ENCODE measurements around the gene SLC66A2.
A peak's percentile ranks its signal among the peaks of the same experiment; 100 is the strongest.

The SLC66A2 gene

GRCh38 chr18:79948719-79949411, 2.6 kb downstream of the SLC66A2 start:
- peaks cover 14 to 26% of the 10 kb centered on the region in 2 experiments for H3K4me1 ChIP-seq (ENCODE audit: control insufficient read depth in 1 of 2, insufficient read depth in 1 of 2, low read depth in 1 of 2, low read length in 1 of 2)
- peak overlapping the region in 1 of 2 experiments; percentile 99 for H3K4me3 ChIP-seq (ENCODE audit: low read depth in 1 of 2, low read length in 1 of 2)
- no peak for TF ChIP-seq CTCF (IDR thresholded peaks at IDR 0.05)
- H3K27ac ChIP-seq, result peak overlapping the region; percentile 87
- peaks cover 16% of the 10 kb centered on the region for H3K36me3 ChIP-seq
- no peaks in the 10 kb centered on the region for H3K9me3 ChIP-seq
- H3K27me3 ChIP-seq, result peaks cover 15% of the 10 kb centered on the region

DNA sequence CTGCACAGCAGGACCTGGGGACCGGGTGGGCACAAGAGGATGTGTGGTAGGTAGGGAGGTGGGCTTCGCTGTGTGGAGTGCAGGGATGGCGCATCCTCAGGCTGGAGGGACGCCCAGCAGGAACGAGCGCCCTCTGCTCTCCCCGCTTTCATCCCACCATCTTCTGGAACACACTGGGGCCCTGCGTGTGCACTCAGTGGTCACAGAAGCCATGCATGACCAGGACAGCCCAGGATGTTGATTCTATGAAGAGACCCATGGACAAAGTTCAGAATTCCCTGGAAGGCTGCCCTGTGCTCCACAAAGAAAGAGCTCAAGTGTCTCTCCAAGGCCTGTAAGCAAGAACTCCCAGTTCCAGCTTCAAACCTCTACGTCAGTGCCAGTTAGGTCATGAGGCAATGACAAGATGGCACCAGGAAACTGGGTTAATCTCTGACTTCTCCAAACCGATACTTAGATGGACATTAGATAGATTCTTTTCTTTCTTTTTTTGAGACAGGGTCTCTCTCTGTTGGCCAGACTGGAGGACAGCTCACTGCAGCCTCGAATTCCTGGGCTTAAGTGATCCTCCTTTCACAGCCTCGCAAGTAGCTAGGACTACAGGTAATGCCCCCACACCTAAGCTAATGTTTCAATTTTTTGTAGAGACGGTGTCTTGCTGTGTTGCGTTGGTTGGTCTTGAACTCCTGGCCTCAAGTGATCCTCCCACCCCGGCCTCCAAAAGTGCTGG, 3.4 kb downstream of the SLC66A2 start:
- peaks cover 14% of the 10 kb centered on the region for H3K27me3 ChIP-seq
- no peak overlapping the region for H3K27ac ChIP-seq
- H3K36me3 ChIP-seq, result peaks cover 23% of the 10 kb centered on the region
- peaks cover 14 to 26% of the 10 kb centered on the region in 2 experiments for H3K4me1 ChIP-seq (ENCODE audit: control insufficient read depth in 1 of 2, insufficient read depth in 1 of 2, low read depth in 1 of 2, low read length in 1 of 2)
- no peaks in the 10 kb centered on the region for H3K9me3 ChIP-seq
- no peak for TF ChIP-seq CTCF (IDR thresholded peaks at IDR 0.05)
- no peak overlapping the region for H3K4me3 ChIP-seq (ENCODE audit: low read depth in 1 of 2, low read length in 1 of 2)

DNA sequence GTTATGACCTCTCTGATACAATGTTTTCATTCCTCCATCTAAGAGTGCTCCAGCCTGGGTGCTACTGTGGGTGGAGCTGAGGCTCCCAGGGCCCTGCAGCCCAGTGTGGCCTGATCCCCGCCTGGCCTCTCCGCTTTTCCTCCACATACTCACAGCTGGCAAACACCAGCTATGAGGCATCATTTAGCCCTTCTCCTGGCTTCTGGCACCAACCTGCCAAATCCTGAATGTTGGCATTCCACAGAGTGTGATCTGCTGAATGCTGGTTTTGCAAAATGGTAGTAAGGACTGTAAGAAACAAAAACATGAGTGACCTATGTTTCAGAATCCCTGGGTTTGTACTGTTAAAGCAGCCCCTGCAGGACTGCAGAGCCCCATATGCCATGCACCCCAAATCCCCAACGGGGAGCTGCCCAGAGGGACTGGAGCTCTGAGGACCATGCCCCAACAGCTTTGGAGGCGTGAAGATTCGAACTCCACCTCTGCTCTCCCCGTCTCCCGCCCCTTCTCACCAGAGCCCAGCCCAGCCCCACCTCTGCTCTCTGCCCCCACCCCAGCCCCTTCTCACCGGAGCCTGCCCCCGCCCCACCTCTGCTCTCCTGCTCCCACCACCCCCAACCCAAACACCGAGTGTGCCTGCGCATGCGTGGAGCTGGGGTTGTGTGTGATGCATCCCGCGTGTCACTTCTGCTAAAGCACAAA, 4.2 kb downstream of the SLC66A2 start:
- Histone ChIP-seq H3K4me3 (ENCODE audit: low read depth in 1 of 2, low read length in 1 of 2) (no peak overlapping the region), H3K27ac (no peak overlapping the region), H3K36me3 (peaks cover 32% of the 10 kb centered on the region), H3K9me3 (no peaks in the 10 kb centered on the region), H3K27me3 (peaks cover 5% of the 10 kb centered on the region), H3K4me1 (ENCODE audit: control insufficient read depth in 1 of 2, insufficient read depth in 1 of 2, low read depth in 1 of 2, low read length in 1 of 2) (peaks cover 14 to 23% of the 10 kb centered on the region in 2 experiments)
- TF ChIP-seq CTCF (IDR thresholded peaks at IDR 0.05), result no peak

GRCh38 chr18:79945118-79946042, 6.1 kb downstream of the SLC66A2 start:
- H3K4me3 ChIP-seq (ENCODE audit: low read depth in 1 of 2, low read length in 1 of 2), result no peak overlapping the region
- TF ChIP-seq CTCF (IDR thresholded peaks at IDR 0.05), result no peak
- H3K9me3 ChIP-seq, result no peaks in the 10 kb centered on the region
- peaks cover 10 to 14% of the 10 kb centered on the region in 2 experiments for H3K4me1 ChIP-seq (ENCODE audit: control insufficient read depth in 1 of 2, insufficient read depth in 1 of 2, low read depth in 1 of 2, low read length in 1 of 2)
- peaks cover 49% of the 10 kb centered on the region for H3K36me3 ChIP-seq
- no peaks in the 10 kb centered on the region for H3K27me3 ChIP-seq
- no peak overlapping the region for H3K27ac ChIP-seq

DNA sequence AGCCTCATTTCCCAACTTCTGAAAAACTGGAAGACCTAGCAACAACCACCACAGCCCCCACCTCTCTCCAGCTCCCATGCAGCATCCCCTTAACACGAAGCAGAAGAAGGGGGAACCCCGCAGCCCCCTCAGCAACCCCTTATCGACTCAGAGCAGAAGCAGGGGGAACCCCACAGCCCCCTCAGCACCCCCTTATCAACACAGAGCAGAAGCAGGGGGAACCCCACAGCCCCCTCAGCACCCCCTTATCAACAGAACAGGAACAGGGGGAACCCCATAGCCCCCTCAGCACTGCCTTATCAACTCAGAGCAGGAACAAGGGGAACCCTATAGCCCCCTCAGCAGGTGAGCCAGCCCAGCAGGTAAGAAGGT, 6.7 kb downstream of the SLC66A2 start:
- peaks cover 4 to 8% of the 10 kb centered on the region in 2 experiments for H3K4me1 ChIP-seq (ENCODE audit: control insufficient read depth in 1 of 2, insufficient read depth in 1 of 2, low read depth in 1 of 2, low read length in 1 of 2)
- TF ChIP-seq CTCF (IDR thresholded peaks at IDR 0.05), result no peak
- peaks cover 56% of the 10 kb centered on the region for H3K36me3 ChIP-seq
- no peaks in the 10 kb centered on the region for H3K9me3 ChIP-seq
- H3K27me3 ChIP-seq, result no peaks in the 10 kb centered on the region
- H3K27ac ChIP-seq, result no peak overlapping the region
- no peak overlapping the region for H3K4me3 ChIP-seq (ENCODE audit: low read depth in 1 of 2, low read length in 1 of 2)
